GM21529 (cell line): Measurements from ENCODE around the gene MALT1.
"Not testable (repeated sequence)": the region's sequence is repeated elsewhere in the genome, so short reads cannot be mapped to it uniquely, and the experiment has no call there.

Source experiments
- ATAC-seq: cut with Tn5 transposase; IDR thresholded peaks from one replicate; pipeline ENCODE4 v1.9.1; 2021; ENCODE audit not compliant: unreplicated experiment

MALT1 gene

GRCh38 chr18:58653144-58653722 lies 18.0 kb upstream of the MALT1 start:
- ATAC-seq = not testable (repeated sequence)

- no peak for ATAC-seq
These were observed 17.3 kb upstream of the MALT1 start for GRCh38 chr18:58653814-58654509.

- ATAC-seq = no peak
These were observed 16.2 kb upstream of the MALT1 start for GRCh38 chr18:58654896-58655614.

- no peak for ATAC-seq
These were observed 14.2 kb upstream of the MALT1 start for GRCh38 chr18:58657081-58657480.

GRCh38 chr18:58657494-58657893 lies 13.8 kb upstream of the MALT1 start:
- ATAC-seq = no peak

GRCh38 chr18:58659691-58660090 lies 11.6 kb upstream of the MALT1 start:
- ATAC-seq = no peak

GRCh38 chr18:58660915-58661314 lies 10.3 kb upstream of the MALT1 start:
- no peak for ATAC-seq

GRCh38 chr18:58661423-58661822 lies 9.8 kb upstream of the MALT1 start:
- ATAC-seq = no peak

- peak; percentile 30 for ATAC-seq
These were observed 9.1 kb upstream of the MALT1 start for GRCh38 chr18:58662118-58662517.

GRCh38 chr18:58666176-58666575 lies 5.1 kb upstream of the MALT1 start:
- no peak for ATAC-seq

- ATAC-seq = no peak
These were observed 3.1 kb upstream of the MALT1 start for GRCh38 chr18:58668211-58668610.

GRCh38 chr18:58668897-58669296 lies 2.4 kb upstream of the MALT1 start:
- ATAC-seq = no peak

GRCh38 chr18:58669731-58670378 lies 1.4 kb upstream of the MALT1 start:
- no peak for ATAC-seq

- no peak for ATAC-seq
These were observed 708 bp upstream of the MALT1 start for GRCh38 chr18:58670404-58671110.

GRCh38 chr18:58671632-58672564 lies 633 bp downstream of the MALT1 start:
- peak; percentile 25 for ATAC-seq

GRCh38 chr18:58674159-58674558 lies 2.9 kb downstream of the MALT1 start:
- no peak for ATAC-seq

- ATAC-seq = no peak
These were observed 3.7 kb downstream of the MALT1 start for GRCh38 chr18:58674863-58675472.

- ATAC-seq = no peak
These were observed 5.0 kb downstream of the MALT1 start for GRCh38 chr18:58676270-58676669.

- no peak for ATAC-seq
These were observed 11.3 kb downstream of the MALT1 start for GRCh38 chr18:58682429-58683069.
